Measurements from ENCODE around the gene DIS3L2. TPM values are rescaled to one million over a fixed set of nuclear protein-coding genes. Genes with fewer than 3 reads are reported as not detected.

Gene DIS3L2
- total RNA-seq, 1 donor = 24.9 TPM

GRCh38 chr2:232276084-232276732 lies 314.7 kb downstream of the DIS3L2 start:
- no peak for DNase-seq (ENCODE audit: low read depth)
- no peak overlapping the region for H3K4me3 ChIP-seq (ENCODE audit: low read depth, low read length)
- TF ChIP-seq CTCF (IDR thresholded peaks at IDR 0.05; ENCODE audit: insufficient read depth, low read length) = no peak

GRCh38 chr2:232276733-232277313 lies 315.3 kb downstream of the DIS3L2 start:
- H3K4me3 ChIP-seq (ENCODE audit: low read depth, low read length) = no peak overlapping the region
- TF ChIP-seq CTCF (IDR thresholded peaks at IDR 0.05; ENCODE audit: insufficient read depth, low read length) = no peak
- DNase-seq (ENCODE audit: low read depth) = no peak

- no peak for TF ChIP-seq CTCF (IDR thresholded peaks at IDR 0.05; ENCODE audit: insufficient read depth, low read length)
- H3K4me3 ChIP-seq (ENCODE audit: low read depth, low read length) = no peak overlapping the region
- no peak for DNase-seq (ENCODE audit: low read depth)
These were observed 317.0 kb downstream of the DIS3L2 start for GRCh38 chr2:232278534-232278933.

- no peak overlapping the region for H3K4me3 ChIP-seq (ENCODE audit: low read depth, low read length)
- peak; percentile 52 for DNase-seq (ENCODE audit: low read depth)
- no peak for TF ChIP-seq CTCF (IDR thresholded peaks at IDR 0.05; ENCODE audit: insufficient read depth, low read length)
These were observed 318.8 kb downstream of the DIS3L2 start for GRCh38 chr2:232280341-232280740.

GRCh38 chr2:232281858-232282507 lies 320.5 kb downstream of the DIS3L2 start:
- H3K4me3 ChIP-seq (ENCODE audit: low read depth, low read length) = no peak overlapping the region
- no peak for TF ChIP-seq CTCF (IDR thresholded peaks at IDR 0.05; ENCODE audit: insufficient read depth, low read length)
- DNase-seq (ENCODE audit: low read depth) = no peak

GRCh38 chr2:232282508-232283055 lies 321.1 kb downstream of the DIS3L2 start:
- no peak for DNase-seq (ENCODE audit: low read depth)

More at GRCh38 chr2:232282508-232283055, 321.1 kb downstream of the DIS3L2 start:
- TF ChIP-seq CTCF (IDR thresholded peaks at IDR 0.05; ENCODE audit: insufficient read depth, low read length) = no peak
- H3K4me3 ChIP-seq (ENCODE audit: low read depth, low read length) = no peak overlapping the region

Data from fibroblast of the aortic adventitia (primary cell).